HG02981 (cell line): ENCODE results near the gene CLIC6.

Source experiments
- ATAC-seq: cut with Tn5 transposase; IDR thresholded peaks from one replicate; pipeline ENCODE4 v1.9.1; 2021; ENCODE audit warnings: mild to moderate bottlenecking, moderate library complexity; ENCODE audit not compliant: unreplicated experiment

The CLIC6 gene

GRCh38 chr21:34762786-34763185, 94.0 kb downstream of the CLIC6 start:
- no peak for ATAC-seq

- no peak for ATAC-seq
Observed at GRCh38 chr21:34764715-34765284, 96.0 kb downstream of the CLIC6 start.

- ATAC-seq: no peak
Observed at GRCh38 chr21:34765619-34766018, 96.8 kb downstream of the CLIC6 start.

GRCh38 chr21:34766862-34767261, 98.1 kb downstream of the CLIC6 start:
- no peak for ATAC-seq
